ENCODE data around the gene XPO4.
"Not testable (repeated sequence)": the region's sequence is repeated elsewhere in the genome, so short reads cannot be mapped to it uniquely, and the experiment has no call there.

Gene XPO4

DNA sequence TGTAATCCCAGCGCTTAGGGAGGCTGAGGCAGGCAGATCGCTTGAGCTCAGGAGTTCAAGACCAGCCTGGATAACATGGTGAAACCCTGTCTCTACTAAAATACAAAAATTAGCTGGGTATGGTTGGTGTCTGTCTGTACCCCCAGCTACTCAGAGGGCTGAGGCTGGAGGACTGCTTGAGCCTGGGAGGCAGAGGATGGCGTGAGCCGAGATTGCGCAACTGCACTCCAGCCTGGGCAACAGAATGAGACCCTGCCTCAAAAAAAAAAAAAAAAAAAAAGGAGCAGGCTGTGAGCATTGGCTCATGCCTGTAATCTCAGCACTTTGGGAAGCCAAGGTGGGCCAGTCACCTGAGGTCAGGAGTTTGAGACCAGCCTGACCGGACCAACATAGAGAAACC, 12.0 kb downstream of the XPO4 start:
- DNase-seq = not testable (repeated sequence)

- no peak for DNase-seq
These were observed 20.3 kb downstream of the XPO4 start for GRCh38 chr13:20882206-20882605.

DNA sequence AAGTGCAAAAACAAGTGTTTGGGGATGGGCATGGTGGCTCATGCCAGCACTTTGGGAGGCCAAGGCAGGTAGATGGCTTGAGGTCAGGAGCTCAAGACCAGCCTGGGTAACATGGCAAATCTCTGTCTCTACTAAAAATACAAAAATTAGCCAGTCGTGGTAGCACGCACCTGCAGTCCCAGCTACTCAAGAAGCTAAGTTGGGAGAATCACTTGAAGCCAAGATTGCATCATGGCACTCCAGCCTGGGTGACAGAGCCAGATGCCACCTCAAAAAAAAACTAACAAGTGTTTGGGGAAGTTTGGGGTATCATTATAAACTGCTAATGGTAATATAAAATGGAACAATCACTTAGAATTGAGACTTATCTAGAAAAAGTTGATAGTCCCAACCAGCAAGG, 24.6 kb downstream of the XPO4 start:
- no peak for DNase-seq

- not testable (repeated sequence) for DNase-seq
These were observed 25.7 kb downstream of the XPO4 start for GRCh38 chr13:20876802-20877201.

- DNase-seq = not testable (repeated sequence)
These were observed 28.1 kb downstream of the XPO4 start for GRCh38 chr13:20874439-20874838.

- no peak for DNase-seq
These were observed 29.2 kb downstream of the XPO4 start for GRCh38 chr13:20873348-20873747.

DNA sequence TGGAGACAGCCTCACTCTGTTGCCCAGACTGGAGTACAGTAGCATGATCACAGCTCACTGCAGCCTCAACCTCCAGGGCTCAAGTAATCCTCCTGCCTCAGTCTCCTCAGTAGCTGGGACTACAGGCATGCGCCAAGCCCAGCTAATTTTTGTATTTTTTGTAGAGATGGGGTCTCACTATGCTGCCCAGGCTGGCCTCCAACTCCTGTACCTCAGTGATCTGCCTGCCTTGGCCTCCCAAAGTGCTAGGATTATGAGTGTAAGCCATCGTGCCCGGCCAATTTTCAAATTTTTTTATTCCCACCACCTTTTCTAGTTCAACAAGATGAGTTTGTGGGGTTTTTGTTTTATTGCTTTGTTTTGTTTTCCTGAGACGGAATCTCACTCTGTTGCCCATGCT, 31.7 kb downstream of the XPO4 start:
- no peak for DNase-seq

DNA sequence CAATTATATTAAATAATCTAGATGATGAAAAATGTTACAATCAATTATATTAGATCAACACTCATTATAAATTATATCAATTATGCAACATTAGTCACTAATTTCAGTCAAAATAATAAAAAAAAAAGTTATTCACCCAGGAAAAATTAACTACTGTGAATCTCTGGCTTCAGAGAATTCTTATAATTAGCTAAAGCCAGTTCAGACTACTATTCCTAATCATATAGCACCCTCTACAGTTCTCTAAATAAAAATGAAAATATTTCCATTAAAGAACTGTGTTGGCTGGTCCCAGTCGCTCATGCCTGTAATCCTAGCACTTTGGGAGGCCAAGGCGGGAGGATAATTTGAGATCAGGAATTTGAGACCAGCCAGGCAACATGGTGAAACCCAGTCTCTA, 33.0 kb downstream of the XPO4 start:
- no peak for DNase-seq

GRCh38 chr13:20867408-20867807, 35.1 kb downstream of the XPO4 start:
- DNase-seq = no peak

DNA sequence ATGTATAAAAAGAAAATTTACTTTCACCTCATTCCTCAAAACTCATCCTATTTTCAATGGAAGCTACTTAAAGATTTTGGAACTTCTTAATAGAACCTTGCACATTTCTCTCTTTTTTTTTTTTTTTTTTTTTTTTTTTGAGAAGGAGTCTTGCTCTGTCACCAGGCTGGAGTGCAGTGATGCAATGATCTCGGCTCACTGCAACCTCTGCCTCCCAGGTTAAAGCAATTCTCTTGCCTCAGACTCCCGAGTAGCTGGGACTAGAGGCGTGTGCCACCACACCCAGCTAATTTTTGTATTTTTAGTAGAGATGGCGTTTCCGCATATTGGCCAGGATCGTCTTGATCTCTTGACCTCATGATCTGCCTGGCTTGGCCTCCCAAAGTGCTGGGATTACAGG, 40.9 kb downstream of the XPO4 start:
- DNase-seq = not testable (repeated sequence)

DNA sequence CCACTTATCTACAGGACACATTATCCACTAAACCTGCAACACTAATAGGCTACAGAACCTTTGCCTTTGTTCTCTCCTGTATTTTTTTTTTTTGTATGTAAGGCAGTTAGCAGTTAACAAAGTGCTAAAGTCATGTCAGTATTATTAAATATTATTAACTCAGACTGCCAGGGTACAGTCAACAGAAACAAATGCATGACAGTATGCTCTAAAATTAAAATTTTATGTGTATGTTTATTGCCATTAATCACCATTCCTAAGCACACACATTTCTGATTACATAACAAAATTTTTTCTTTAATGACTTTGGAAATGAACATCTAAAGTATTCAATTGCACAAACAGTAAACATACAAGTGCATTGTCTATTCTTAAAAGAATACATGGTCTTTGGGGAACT, 41.7 kb downstream of the XPO4 start:
- no peak for DNase-seq

GRCh38 chr13:20856650-20857049, 45.9 kb downstream of the XPO4 start:
- DNase-seq = no peak

DNA sequence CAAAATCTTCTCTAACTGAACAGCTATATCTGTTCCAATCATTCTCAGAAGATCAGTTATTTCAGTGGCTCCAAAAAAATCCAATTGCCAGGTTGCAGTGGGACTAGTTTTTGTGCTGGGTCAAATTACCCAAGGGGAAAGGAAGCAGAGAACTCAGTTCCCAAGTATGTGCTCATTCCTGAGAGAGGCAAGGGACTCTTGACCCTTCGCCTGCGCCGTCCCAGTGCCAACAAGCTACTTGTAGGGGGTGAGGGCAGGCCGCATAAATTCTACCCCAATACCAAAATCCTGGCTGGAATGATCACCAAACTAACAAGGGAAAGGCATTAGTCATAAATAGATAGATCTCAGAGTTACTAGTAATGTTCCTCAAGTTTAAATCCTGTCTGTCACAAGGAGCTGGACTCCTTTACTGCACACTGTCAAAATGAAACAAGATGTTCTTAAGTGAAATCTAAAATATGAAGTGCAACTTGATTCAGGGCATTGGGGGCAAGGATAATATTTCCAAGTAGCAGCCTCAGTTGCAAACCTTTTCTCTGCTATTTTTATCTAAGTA, 50.6 kb downstream of the XPO4 start:
- DNase-seq = no peak

GRCh38 chr13:20848944-20849343, 53.6 kb downstream of the XPO4 start:
- no peak for DNase-seq

DNA sequence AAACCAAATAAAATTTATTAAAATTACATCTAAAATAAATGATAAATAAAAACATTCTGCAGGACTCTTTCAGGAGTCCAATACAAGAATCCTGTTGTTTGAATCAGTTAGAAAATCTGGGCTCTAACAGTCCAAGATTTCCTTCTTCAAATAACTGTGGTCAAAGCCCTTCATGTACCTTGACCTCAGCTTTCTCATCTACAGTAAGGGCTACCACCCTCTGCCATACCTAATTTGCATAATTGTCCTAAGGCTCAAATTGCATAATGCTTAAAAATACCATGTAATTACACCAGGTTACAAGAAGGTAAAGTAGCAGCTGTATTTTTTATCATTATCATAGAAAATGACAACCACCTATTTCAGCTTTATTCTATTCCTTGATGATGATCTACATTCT, 54.3 kb downstream of the XPO4 start:
- DNase-seq = no peak

- no peak for DNase-seq
These were observed 55.2 kb downstream of the XPO4 start for GRCh38 chr13:20847296-20847695.

DNA sequence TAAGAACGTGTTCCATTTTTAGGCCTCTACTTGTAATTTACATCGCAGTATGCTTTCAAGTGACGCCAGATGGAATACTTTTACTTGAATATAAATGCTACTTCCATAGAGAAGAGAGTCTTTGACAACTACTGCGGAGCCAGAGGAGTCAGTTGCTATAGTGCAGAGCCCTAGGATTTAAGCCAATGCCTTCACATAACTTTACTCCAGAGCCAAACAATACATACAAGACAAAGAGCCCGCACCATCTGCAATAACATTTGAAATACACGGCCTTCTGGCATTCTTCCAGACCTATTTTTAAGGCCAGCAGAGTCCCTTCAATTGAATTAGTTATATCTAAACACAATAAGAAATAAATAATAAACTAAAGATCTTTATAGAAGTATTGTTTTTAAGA, 59.4 kb downstream of the XPO4 start:
- DNase-seq = no peak

DNA sequence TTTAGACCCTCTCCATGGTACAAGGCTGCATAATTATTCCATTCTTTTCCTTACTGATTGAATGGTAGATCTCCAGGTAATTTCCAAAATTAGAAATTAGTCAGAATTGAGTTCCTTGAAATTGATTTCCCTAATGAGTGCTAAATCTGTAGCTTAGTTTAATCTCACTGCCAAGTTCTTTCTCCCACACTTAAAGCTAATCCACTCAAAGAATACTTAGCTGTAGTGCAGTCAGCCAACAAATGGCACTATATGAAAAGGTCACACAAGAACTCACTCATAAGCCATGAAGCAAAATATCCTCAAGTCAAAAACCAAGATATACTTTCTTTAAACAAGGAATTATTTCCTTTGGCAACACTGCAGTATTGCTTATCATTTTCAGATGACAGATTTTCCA, 62.0 kb downstream of the XPO4 start:
- DNase-seq = no peak

GRCh38 chr13:20833900-20834679, 68.5 kb downstream of the XPO4 start:
- no peak for DNase-seq

GRCh38 chr13:20832861-20833260, 69.7 kb downstream of the XPO4 start:
- DNase-seq = no peak

- no peak for DNase-seq
These were observed 70.6 kb downstream of the XPO4 start for GRCh38 chr13:20831933-20832332.

DNA sequence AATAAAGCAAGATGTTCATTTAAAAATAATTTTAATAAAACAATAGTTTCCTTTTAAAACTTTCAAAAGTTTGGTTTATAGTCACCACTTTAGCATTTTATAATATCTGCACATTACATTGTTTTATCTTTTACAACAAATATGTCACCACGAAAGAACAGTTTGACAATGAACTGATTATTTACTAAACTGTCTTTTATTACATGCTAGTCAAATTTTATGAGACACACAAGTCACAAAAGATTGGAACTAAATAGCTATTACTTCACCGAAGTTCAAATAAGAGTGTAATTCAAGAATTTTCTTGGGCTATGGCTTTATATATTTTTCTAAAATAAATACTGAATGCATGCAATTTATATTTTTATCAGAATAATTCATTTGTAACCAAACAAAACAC, 71.3 kb downstream of the XPO4 start:
- no peak for DNase-seq

GRCh38 chr13:20828539-20829364, 73.8 kb downstream of the XPO4 start:
- DNase-seq = peak; percentile 6
